GM21381 (cell line): ENCODE results near the gene STAB1.

Experiments
- ATAC-seq: cut with Tn5 transposase; IDR thresholded peaks from one replicate; pipeline ENCODE4 v1.9.1; 2021; ENCODE audit warnings: mild to moderate bottlenecking, moderate library complexity; ENCODE audit not compliant: unreplicated experiment

Gene STAB1

GRCh38 chr3:52561028-52561747, 66.0 kb downstream of the STAB1 start:
- ATAC-seq, result no peak

- no peak for ATAC-seq
Measured at GRCh38 chr3:52563984-52564383, 68.8 kb downstream of the STAB1 start.

GRCh38 chr3:52568069-52568468, 72.9 kb downstream of the STAB1 start:
- ATAC-seq, result no peak

- ATAC-seq, result no peak
Measured at GRCh38 chr3:52570076-52570475, 74.9 kb downstream of the STAB1 start.

GRCh38 chr3:52572221-52572620, 77.1 kb downstream of the STAB1 start:
- ATAC-seq, result no peak
